ENCODE measurements around the gene PDZD2.

DNA sequence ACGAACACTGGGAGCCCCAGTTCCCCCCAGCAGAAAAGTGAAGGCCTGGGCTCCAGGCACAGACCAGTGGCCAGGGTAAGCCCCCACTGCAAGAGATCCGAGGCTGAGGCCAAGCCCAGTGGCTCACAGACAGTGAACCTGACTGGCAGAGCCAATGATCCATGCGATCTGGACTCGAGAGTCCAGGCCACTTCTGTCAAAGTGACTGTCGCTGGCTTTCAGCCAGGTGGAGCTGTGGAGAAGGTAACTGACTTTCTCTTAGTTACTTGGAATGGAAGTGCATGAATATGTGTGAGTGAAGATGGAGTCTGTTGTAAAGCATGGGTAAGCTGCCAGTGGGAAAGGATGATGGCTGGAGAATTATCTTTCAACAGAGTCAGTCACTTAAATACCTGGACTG is 435.5 kb downstream of the PDZD2 start:
- TF ChIP-seq, protein P1, sequence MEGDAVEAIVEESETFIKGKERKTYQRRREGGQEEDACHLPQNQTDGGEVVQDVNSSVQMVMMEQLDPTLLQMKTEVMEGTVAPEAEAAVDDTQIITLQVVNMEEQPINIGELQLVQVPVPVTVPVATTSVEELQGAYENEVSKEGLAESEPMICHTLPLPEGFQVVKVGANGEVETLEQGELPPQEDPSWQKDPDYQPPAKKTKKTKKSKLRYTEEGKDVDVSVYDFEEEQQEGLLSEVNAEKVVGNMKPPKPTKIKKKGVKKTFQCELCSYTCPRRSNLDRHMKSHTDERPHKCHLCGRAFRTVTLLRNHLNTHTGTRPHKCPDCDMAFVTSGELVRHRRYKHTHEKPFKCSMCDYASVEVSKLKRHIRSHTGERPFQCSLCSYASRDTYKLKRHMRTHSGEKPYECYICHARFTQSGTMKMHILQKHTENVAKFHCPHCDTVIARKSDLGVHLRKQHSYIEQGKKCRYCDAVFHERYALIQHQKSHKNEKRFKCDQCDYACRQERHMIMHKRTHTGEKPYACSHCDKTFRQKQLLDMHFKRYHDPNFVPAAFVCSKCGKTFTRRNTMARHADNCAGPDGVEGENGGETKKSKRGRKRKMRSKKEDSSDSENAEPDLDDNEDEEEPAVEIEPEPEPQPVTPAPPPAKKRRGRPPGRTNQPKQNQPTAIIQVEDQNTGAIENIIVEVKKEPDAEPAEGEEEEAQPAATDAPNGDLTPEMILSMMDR (conservative IDR thresholded peaks at IDR 0.05), result no peak
- no peak for TF ChIP-seq EZH2 (IDR thresholded peaks at IDR 0.05; ENCODE audit: low read depth)

All from PC-9 (cell line).